Heart left ventricle (tissue), 16 donors: ENCODE results near the gene SUPT5H. TPM values are rescaled to one million over a fixed set of nuclear protein-coding genes. Genes with fewer than 3 reads are reported as not detected.

Experiments
- ATAC-seq, 4 donors: fragments of 200-7000 bp; cut with Tn5 transposase; one replicate each; pipeline ENCODE4 v1.9.1; 2020 to 2022; ENCODE audit warnings: moderate library complexity in 4 of 4, mild to moderate bottlenecking in 3 of 4, moderate number of reproducible peaks in 1 of 4
- DNase-seq, 5 donors: peaks; one replicate each; pipeline ENCODE4 v3.0.0-alpha.2; 2020
- H3K27ac ChIP-seq, 12 donors: fragments of 200-600 bp; sonication (generic) in 4 of 12; one replicate each; pipeline versions ENCODE4 v1.5.0 to v1.8.0; 2016 to 2022; ENCODE audit warnings: mild to moderate bottlenecking in 2 of 12
- H3K27me3 ChIP-seq, 9 donors: fragments of 200-600 bp; sonication (generic) in 2 of 9; one replicate each; pipeline versions ENCODE4 v1.5.1 to v1.8.0; 2016 to 2022; ENCODE audit warnings: mild to moderate bottlenecking in 3 of 9
- H3K36me3 ChIP-seq, 9 donors: fragments of 200-600 bp; sonication (generic) in 2 of 9; one replicate each; pipeline versions ENCODE4 v1.5.0 to v1.8.0; 2018 to 2022; ENCODE audit warnings: mild to moderate bottlenecking in 2 of 9
- H3K4me1 ChIP-seq, 12 donors: fragments of 200-600 bp; sonication (generic) in 4 of 12; one replicate each; pipeline versions ENCODE4 v1.5.0 to v1.8.0; 2016 to 2022; ENCODE audit warnings: mild to moderate bottlenecking in 3 of 12
- H3K4me3 ChIP-seq, 12 donors: fragments of 200-600 bp; sonication (generic) in 4 of 12; one replicate each; pipeline versions ENCODE4 v1.5.0 to v1.8.0; 2017 to 2022; ENCODE audit warnings: mild to moderate bottlenecking in 9 of 12, moderate library complexity in 4 of 12
- H3K9me3 ChIP-seq, 12 donors: fragments of 200-600 bp; sonication (generic) in 4 of 12; one replicate each; pipeline versions ENCODE4 v1.5.0 to v1.8.0; 2016 to 2022; ENCODE audit warnings: mild to moderate bottlenecking in 1 of 12
- POLR2A ChIP-seq, 2 donors: fragments of 450-650 bp; IDR thresholded peaks; one replicate each; pipeline ENCODE4 v1.6.1; 2017; ENCODE audit warnings: antibody characterized with exemption in 2 of 2, mild to moderate bottlenecking in 2 of 2, moderate library complexity in 2 of 2
- WGBS, 4 donors: extraction: QIAGEN DNeasy Blood & Tissue Kit in 2 of 4; methylation state at CpG; one replicate each; pipeline versions ENCODE4 v1.1.5 to v1.1.7; 2013 to 2018; 5-methylcytosine and 5-hydroxymethylcytosine counted together
- intact Hi-C, 10 donors: fragments of 100-400 bp; cut with DNase I; formaldehyde crosslinking; loops; one replicate each; pipeline versions ENCODE4 v1.11.1 to v1.14.2; 2022
- polyA plus RNA-seq, 2 donors: library from polyadenylated mRNA; stranded (reverse); fragments of 200-250 nt; gene quantifications; one replicate each; pipeline ENCODE4 v1.2.3, GENCODE V29; 2013
- total RNA-seq, 9 donors: library from RNA; depleted of rRNA in 2 of 9; stranded (reverse); fragments of >200 nt in 2 of 9; fragmentation: NEBNext Ultra II Directional in 3 of 9; extraction: Animal tissue kit (Norgen Biotek cat#: 25700) in 3 of 9; gene quantifications; one replicate each; pipeline versions ENCODE4 v1.1.0 to v1.2.4, GENCODE V29; 2016 to 2023
- TF ChIP-seq, protein P1 (sequence below), 12 donors: fragments of 200-600 bp; sonication (generic) in 4 of 12; IDR thresholded peaks; one replicate each; pipeline versions ENCODE4 v1.5.0 to v1.8.0; 2018 to 2022; ENCODE audit warnings: antibody characterized with exemption in 12 of 12, mild to moderate bottlenecking in 5 of 12
- donor health status: ischemic (EF 13 %, LVEDD 7.1; RV severe dilation, severe dysfunction).
- donor health status: healthy with polysubstance abuse.
- donor health status: DM: no; HTN: yes; CAD: no.
- donor health status: DM: no; HTN: no; CAD: no.
- donor health status: ischemic (EF 25% LVEDD 6.9; RV normal size, moderate dysfunction).
- donor health status: ischemic (EF 25% LVEDD 5.7; RV mildly dilated, moderate dysfunction).
- donor health status: healthy.
- donor health status: DM: yes; HTN: yes; CAD: no.
- donor health status: ischemic (EF 35%, LVEDD 5.7; RV mildly dilated, moderate dysfunction).
- donor health status: nonischemic (EF 11% LVEDD 7.7; RV severe dilation, severe dysfunction).
- donor health status: DM: yes; HTN: yes; CAD: no.
- donor health status: PGD.
- donor health status: ischemic (EF 29% LVEDD 5.4; RV normal size, mild dysfunction).
- donor health status: nonischemic (EF 23%, LVEDD 6.1; RV moderate dilation, normal function).

Gene SUPT5H
- total and polyA plus RNA-seq, 11 donors: 63.8 to 113 (median 81.7) TPM

DNA sequence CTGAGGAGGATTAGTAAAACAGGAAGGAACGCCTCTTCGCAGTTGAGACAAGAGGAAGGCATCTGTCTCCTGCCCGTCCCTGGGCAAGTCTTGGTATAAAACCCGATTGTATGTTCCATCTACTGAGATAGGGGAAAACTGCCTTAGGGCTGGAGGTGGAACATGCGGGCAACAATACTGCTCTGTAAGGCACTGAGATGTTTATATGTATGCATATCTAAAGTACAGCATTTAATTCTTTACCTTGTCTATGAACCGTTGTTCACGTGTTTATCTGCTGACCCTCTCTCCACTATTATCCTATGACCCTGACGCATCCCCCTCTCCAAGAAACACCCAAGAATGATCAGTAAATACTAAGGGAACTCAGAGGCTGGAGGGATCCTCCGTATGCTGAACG lies 34.5 kb downstream of the SUPT5H start:
- no peaks in the 10 kb centered on the region for H3K9me3 ChIP-seq
- H3K4me3 ChIP-seq: peak overlapping the region in 11 of 12 donors; percentile 75 to 100 (median 90)
- no peaks in the 10 kb centered on the region for H3K27me3 ChIP-seq
- TF ChIP-seq, protein P1, sequence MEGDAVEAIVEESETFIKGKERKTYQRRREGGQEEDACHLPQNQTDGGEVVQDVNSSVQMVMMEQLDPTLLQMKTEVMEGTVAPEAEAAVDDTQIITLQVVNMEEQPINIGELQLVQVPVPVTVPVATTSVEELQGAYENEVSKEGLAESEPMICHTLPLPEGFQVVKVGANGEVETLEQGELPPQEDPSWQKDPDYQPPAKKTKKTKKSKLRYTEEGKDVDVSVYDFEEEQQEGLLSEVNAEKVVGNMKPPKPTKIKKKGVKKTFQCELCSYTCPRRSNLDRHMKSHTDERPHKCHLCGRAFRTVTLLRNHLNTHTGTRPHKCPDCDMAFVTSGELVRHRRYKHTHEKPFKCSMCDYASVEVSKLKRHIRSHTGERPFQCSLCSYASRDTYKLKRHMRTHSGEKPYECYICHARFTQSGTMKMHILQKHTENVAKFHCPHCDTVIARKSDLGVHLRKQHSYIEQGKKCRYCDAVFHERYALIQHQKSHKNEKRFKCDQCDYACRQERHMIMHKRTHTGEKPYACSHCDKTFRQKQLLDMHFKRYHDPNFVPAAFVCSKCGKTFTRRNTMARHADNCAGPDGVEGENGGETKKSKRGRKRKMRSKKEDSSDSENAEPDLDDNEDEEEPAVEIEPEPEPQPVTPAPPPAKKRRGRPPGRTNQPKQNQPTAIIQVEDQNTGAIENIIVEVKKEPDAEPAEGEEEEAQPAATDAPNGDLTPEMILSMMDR (IDR thresholded peaks at IDR 0.05): no peak
- no peak for TF ChIP-seq POLR2A (IDR thresholded peaks at IDR 0.05)
- ATAC-seq (no peak), DNase-seq (no peak)
- peaks cover 0 to 26% (median 16%) of the 10 kb centered on the region in 12 donors for H3K4me1 ChIP-seq
- H3K27ac ChIP-seq: peak overlapping the region; percentile 4 to 89 (median 82)
- WGBS, 4 donors: 51 to 54% (median 52%) methylated on average over 10 of the region's 10 CpGs
- intact Hi-C loops: loop anchor here in 2 of 10 donors (5.0 to 10.0 kb wide), 2 partner anchors 43 to 55 kb away; partner anchors contain the start of genes EID2B (in 1 of the 2) and RPS16 (in 1 of the 2)
- peaks cover 0 to 43% (median 32%) of the 10 kb centered on the region in 9 donors for H3K36me3 ChIP-seq

DNA sequence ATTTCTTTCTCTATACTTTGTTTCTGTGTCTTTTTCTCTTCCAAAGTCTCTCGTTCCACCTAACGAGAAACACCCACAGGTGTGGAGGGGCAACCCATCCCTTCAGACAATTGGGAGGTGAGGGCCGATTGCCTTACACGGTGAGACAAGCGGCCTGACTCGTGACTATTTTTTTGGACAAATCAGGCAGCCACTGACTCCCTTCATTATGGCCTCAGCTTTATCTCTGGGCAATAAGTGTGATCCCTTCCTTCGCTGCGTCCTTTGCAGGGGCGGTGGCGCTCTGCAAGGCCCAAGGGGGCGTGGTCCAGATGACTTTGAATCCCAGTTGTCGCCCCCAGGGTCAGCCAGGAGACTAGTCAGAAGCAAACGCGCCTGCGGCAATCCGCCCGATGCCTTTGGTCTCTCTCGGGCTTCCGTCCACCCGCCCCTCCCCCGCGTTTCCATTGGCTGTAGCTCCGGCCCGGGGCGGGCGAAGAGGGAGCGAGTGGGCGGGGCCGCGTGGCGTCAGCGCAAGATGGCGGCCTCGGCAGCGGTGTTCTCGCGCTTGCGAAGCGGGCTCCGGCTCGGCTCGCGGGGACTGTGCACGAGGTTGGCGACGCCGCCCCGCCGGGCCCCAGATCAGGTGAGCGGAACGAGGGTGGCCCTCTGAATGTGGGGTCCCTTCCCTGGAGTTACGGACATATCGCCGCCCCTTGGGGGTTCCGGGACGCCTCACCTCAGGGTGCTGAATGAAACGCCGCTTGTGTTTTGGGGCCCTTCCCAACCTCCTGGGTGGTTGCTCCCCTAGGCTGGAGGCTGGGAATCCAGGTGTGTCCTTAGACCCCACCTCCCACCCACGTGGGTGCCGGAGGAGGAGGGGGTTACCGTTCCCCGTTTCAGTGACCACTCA lies 35.2 kb downstream of the SUPT5H start, which contains the start of gene TIMM50:
TIMM50 (plus strand) TSS at position 502 of the 892 bp plus-strand sequence; CDS start at position 518, 16 bp downstream.
- Histone ChIP-seq H3K36me3 (peaks cover 0 to 43% (median 35%) of the 10 kb centered on the region in 9 donors), H3K4me1 (peaks cover 0 to 24% (median 16%) of the 10 kb centered on the region in 12 donors), H3K9me3 (no peaks in the 10 kb centered on the region), H3K27ac (peak within 1 kb of the TSS; percentile 4 to 89 (median 82)), H3K4me3 (peak within 1 kb of the TSS; percentile 75 to 100 (median 90)), H3K27me3 (no peaks in the 10 kb centered on the region)
- ATAC-seq: peak; percentile 95 to 99 (median 98)
- TF ChIP-seq POLR2A (IDR thresholded peaks at IDR 0.05): peak in 1 of 2 donors; percentile 63
- TF ChIP-seq, protein P1 (IDR thresholded peaks at IDR 0.05): peak in 1 of 12 donors; percentile 19
- DNase-seq: peak; percentile 98 to 99 (median 98)
- intact Hi-C loops: loop anchor here in 1 of 10 donors (5.0 kb wide), 1 partner anchor 43 kb away; the partner anchor contains the start of gene RPS16
- 1 to 3% (median 1%) methylated on average over 14 to 62 of the region's 62 CpGs for WGBS, 4 donors

DNA sequence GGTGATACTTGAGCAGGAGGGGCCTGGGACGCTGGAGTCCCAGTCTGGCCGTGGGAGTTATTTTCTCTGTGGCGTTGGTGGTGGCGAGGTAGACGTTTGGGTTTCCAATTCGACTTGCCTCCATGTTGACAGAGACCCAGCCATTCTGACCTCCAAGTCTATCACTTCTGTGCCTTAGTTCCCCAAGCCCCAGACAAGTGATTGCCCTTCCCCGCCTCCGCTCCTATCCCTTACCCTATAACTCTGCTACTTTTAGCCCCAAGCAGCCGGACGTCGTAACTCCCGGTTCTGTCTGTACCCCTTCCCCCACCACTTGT lies 35.8 kb downstream of the SUPT5H start:
- H3K4me3 ChIP-seq: peak overlapping the region; percentile 75 to 100 (median 90)
- H3K4me1 ChIP-seq: peaks cover 0 to 19% (median 15%) of the 10 kb centered on the region in 12 donors
- ATAC-seq: peak in 1 of 4 donors; percentile 2
- no peaks in the 10 kb centered on the region for H3K27me3 ChIP-seq
- H3K36me3 ChIP-seq: peaks cover 0 to 43% (median 39%) of the 10 kb centered on the region in 9 donors
- DNase-seq: no peak
- H3K27ac ChIP-seq: peak overlapping the region in 10 of 12 donors; percentile 63 to 89 (median 84)
- H3K9me3 ChIP-seq: no peaks in the 10 kb centered on the region
- TF ChIP-seq, protein P1 (IDR thresholded peaks at IDR 0.05): no peak
- TF ChIP-seq POLR2A (IDR thresholded peaks at IDR 0.05): no peak
- intact Hi-C loops: loop anchor here in 1 of 10 donors (5.0 kb wide), 1 partner anchor 44 kb away; the partner anchor contains the start of gene RPS16
- WGBS, 4 donors: 0 to 1% (median 0%) methylated on average over 11 to 12 of the region's 12 CpGs

DNA sequence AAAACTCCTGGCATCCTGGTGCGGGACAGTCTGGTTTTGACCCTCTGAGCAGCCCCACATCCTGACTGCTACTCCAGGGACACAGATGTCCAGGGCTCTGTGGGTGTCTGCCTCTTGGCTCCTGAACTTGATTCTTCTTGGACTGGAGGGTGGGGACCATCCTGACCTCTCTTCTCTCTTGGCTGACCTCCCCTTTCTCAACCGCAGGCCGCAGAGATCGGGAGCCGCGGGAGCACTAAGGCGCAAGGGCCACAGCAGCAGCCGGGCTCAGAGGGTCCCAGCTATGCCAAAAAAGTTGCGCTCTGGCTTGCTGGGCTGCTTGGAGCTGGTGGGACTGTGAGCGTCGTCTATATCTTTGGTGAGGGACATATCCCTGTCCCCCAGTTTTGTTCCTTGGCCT lies 36.3 kb downstream of the SUPT5H start:
- WGBS, 4 donors: 66 to 72% (median 69%) methylated on average over 9 to 11 of the region's 11 CpGs
- DNase-seq (no peak), ATAC-seq (no peak)
- Histone ChIP-seq H3K4me1 (peaks cover 0 to 19% (median 15%) of the 10 kb centered on the region in 12 donors), H3K9me3 (no peaks in the 10 kb centered on the region), H3K4me3 (peak overlapping the region; percentile 75 to 100 (median 90)), H3K27me3 (no peaks in the 10 kb centered on the region), H3K36me3 (peaks cover 0 to 46% (median 40%) of the 10 kb centered on the region in 9 donors), H3K27ac (no peak overlapping the region)
- intact Hi-C loops: loop anchor here in 1 of 10 donors (5.0 kb wide), 1 partner anchor 44 kb away; the partner anchor contains the start of gene RPS16
- TF ChIP-seq POLR2A (IDR thresholded peaks at IDR 0.05): no peak
- TF ChIP-seq, protein P1 (IDR thresholded peaks at IDR 0.05): no peak
